Neural cell (in vitro differentiated cells): ENCODE measurements around the gene HIVEP3. TPM values are rescaled to one million over a fixed set of nuclear protein-coding genes. Genes with fewer than 3 reads are reported as not detected.

ENCODE experiments used
- H2AFZ ChIP-seq: fragments of 200-600, 300-800 bp; sonication (generic), shearing (Covaris generic); 2 replicates; pipeline ENCODE4 v1.6.0; 2014; ENCODE audit warnings: low read depth, mild to moderate bottlenecking, antibody characterized with exemption, low read length, moderate library complexity
- H3F3A ChIP-seq: fragments of 200-600 bp; shearing (Covaris generic); 2 replicates; pipeline ENCODE4 v1.6.1; 2016; ENCODE audit warnings: mild to moderate bottlenecking, moderate library complexity, mixed read lengths, antibody characterized with exemption, low read length; ENCODE audit not compliant: insufficient read depth, poor library complexity, severe bottlenecking
- H3K27ac ChIP-seq: fragments of 200-600, 300-800 bp; sonication (generic), shearing (Covaris generic); 2 replicates; pipeline ENCODE4 v1.5.1; 2014; ENCODE audit warnings: mild to moderate bottlenecking, low read length, moderate library complexity
- H3K27me3 ChIP-seq: fragments of 300-800, 200-600 bp; sonication (generic), shearing (Covaris generic); 2 replicates; pipeline ENCODE4 v1.6.0; 2014; ENCODE audit warnings: mild to moderate bottlenecking, low read depth, low read length, moderate library complexity; ENCODE audit not compliant: insufficient read depth
- H3K36me3 ChIP-seq: fragments of 300-800, 200-600 bp; sonication (generic), shearing (Covaris generic); 2 replicates; pipeline ENCODE4 v1.5.1; 2014; ENCODE audit warnings: mild to moderate bottlenecking, antibody characterized with exemption, low read length, moderate library complexity; ENCODE audit not compliant: insufficient read depth
- H3K4me2 ChIP-seq: fragments of 300-800, 200-600 bp; sonication (generic), shearing (Covaris generic); 2 replicates; pipeline ENCODE4 v1.6.0; 2014; ENCODE audit warnings: mild to moderate bottlenecking, low read length
- H3K4me3 ChIP-seq: fragments of 300-800, 200-600 bp; sonication (generic), shearing (Covaris generic); 2 replicates; pipeline ENCODE4 v1.5.1; 2014; ENCODE audit warnings: mild to moderate bottlenecking, low read length, moderate library complexity
- H3K79me2 ChIP-seq: fragments of 200-600 bp; shearing (Covaris generic); replicated peaks from 2 replicates; pipeline ENCODE4 v1.6.0; 2014; ENCODE audit warnings: mild to moderate bottlenecking, low read length, moderate library complexity; ENCODE audit not compliant: insufficient read depth
- H3K9ac ChIP-seq: fragments of 300-800, 200-600 bp; sonication (generic), shearing (Covaris generic); 2 replicates; pipeline ENCODE4 v1.6.1; 2016; ENCODE audit warnings: mild to moderate bottlenecking, low read length, mixed read lengths
- H3K9me2 ChIP-seq: fragments of 200-600 bp; shearing (Covaris generic); 2 replicates; pipeline ENCODE4 v1.6.1; 2016; ENCODE audit warnings: mild to moderate bottlenecking, low read length, mixed read lengths; ENCODE audit not compliant: insufficient read depth
- H3K9me3 ChIP-seq: fragments of 200-600, 300-800 bp; sonication (generic), shearing (Covaris generic); 2 replicates; pipeline ENCODE4 v1.6.1; 2016; ENCODE audit warnings: mild to moderate bottlenecking, mixed run types, low read length, moderate library complexity, mixed read lengths
- H4K20me1 ChIP-seq: fragments of 200-600 bp; shearing (Covaris generic); 2 replicates; pipeline ENCODE4 v1.6.1; 2016; ENCODE audit warnings: mild to moderate bottlenecking, mixed run types; ENCODE audit not compliant: insufficient read depth
- EP300 ChIP-seq: fragments of 450-650 bp; conservative IDR thresholded peaks from 2 replicates; pipeline ENCODE4 v1.6.1; 2014; ENCODE audit warnings: antibody characterized with exemption, mild to moderate bottlenecking, moderate library complexity; ENCODE audit not compliant: poor library complexity, severe bottlenecking
- EZH2 ChIP-seq: fragments of 200-600, 300-800 bp; shearing (Covaris generic), sonication (generic); IDR thresholded peaks from 2 replicates; pipeline ENCODE4 v1.6.1; 2014; ENCODE audit warnings: antibody characterized with exemption, low read length, borderline replicate concordance, mild to moderate bottlenecking; ENCODE audit not compliant: insufficient read depth, poor library complexity, severe bottlenecking
- MXI1 ChIP-seq: fragments of 450-650 bp; conservative IDR thresholded peaks from 2 replicates; pipeline ENCODE4 v1.6.1; 2014; ENCODE audit warnings: antibody characterized with exemption, mild to moderate bottlenecking; ENCODE audit not compliant: poor library complexity, severe bottlenecking
- POLR2AphosphoS5 ChIP-seq: IDR thresholded peaks from 2 replicates; pipeline ENCODE4 v1.6.1; 2012
- RAD21 ChIP-seq: fragments of 450-650 bp; conservative IDR thresholded peaks from 2 replicates; pipeline ENCODE4 v1.6.1; 2014; ENCODE audit warnings: antibody characterized with exemption, mild to moderate bottlenecking, moderate library complexity
- SMC3 ChIP-seq: fragments of 450-650 bp; conservative IDR thresholded peaks from 2 replicates; pipeline ENCODE4 v1.6.1; 2014; ENCODE audit warnings: antibody characterized with exemption, mild to moderate bottlenecking, moderate library complexity; ENCODE audit not compliant: poor library complexity
- TAF1 ChIP-seq: IDR thresholded peaks from 2 replicates; pipeline ENCODE4 v1.6.1; 2012; ENCODE audit warnings: low read depth
- polyA plus RNA-seq: library from polyadenylated mRNA; depleted of rRNA; stranded (reverse); fragments of >200 nt; gene quantifications from 2 replicates; pipeline ENCODE4 v1.2.3, GENCODE V29; 2014
- TF ChIP-seq, protein P1 (sequence below): fragments of 450-650 bp; IDR thresholded peaks from 2 replicates; pipeline ENCODE4 v1.5.1; 2014; ENCODE audit warnings: antibody characterized with exemption, mild to moderate bottlenecking, moderate library complexity; ENCODE audit not compliant: poor library complexity, severe bottlenecking
- TF ChIP-seq, protein P2 (sequence below): IDR thresholded peaks from 2 replicates; pipeline ENCODE4 v1.6.1; 2012; ENCODE audit warnings: borderline replicate concordance

The HIVEP3 gene
- polyA plus RNA-seq, 1 donor from 2014 or later = 2.6 TPM

DNA sequence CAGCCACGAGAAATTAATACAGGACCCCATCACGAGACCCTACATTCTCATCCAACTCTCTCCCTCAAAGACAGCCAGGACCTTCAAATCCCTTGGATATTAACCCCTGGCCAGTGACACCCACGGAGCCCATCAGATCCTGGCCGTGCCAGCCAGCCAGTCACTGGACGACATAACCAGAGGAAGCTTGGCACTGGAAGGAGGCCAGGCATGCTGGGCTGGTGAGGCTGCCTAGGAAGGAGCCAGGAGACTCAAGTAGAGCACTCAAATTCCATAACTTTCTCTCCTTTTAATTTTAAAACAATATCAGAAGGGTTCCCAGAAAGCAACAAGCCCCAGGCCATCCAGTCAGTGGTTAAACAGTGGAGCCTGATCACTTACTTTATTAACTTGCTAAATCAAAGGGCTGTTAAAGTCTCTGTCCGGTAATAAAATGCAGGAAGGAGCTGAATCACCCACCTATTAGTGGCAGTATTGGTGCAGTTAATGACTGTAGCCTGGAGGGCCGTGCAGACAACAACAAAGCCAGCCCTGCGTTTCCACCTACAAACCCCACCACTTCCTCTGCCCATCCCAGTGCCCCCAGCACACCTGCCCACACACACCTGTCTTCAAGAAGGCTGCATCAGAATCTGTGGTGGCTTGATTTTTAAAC is 78.0 kb downstream of the HIVEP3 start:
- Histone ChIP-seq H3K9me2 (no peaks in the 10 kb centered on the region), H3K9me3 (no peaks in the 10 kb centered on the region), H3K4me3 (no peak overlapping the region), H3F3A (no peaks in the 10 kb centered on the region), H3K36me3 (no peaks in the 10 kb centered on the region), H3K27ac (no peak overlapping the region), H4K20me1 (no peaks in the 10 kb centered on the region), H3K4me2 (no peak overlapping the region), H2AFZ (no peak overlapping the region), H3K9ac (no peak overlapping the region), H3K79me2 (no peaks in the 10 kb centered on the region), H3K27me3 (no peaks in the 10 kb centered on the region)
- TF ChIP-seq, protein P1, sequence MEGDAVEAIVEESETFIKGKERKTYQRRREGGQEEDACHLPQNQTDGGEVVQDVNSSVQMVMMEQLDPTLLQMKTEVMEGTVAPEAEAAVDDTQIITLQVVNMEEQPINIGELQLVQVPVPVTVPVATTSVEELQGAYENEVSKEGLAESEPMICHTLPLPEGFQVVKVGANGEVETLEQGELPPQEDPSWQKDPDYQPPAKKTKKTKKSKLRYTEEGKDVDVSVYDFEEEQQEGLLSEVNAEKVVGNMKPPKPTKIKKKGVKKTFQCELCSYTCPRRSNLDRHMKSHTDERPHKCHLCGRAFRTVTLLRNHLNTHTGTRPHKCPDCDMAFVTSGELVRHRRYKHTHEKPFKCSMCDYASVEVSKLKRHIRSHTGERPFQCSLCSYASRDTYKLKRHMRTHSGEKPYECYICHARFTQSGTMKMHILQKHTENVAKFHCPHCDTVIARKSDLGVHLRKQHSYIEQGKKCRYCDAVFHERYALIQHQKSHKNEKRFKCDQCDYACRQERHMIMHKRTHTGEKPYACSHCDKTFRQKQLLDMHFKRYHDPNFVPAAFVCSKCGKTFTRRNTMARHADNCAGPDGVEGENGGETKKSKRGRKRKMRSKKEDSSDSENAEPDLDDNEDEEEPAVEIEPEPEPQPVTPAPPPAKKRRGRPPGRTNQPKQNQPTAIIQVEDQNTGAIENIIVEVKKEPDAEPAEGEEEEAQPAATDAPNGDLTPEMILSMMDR = no peak
- TF ChIP-seq RAD21 (no peak), EP300 (no peak)

DNA sequence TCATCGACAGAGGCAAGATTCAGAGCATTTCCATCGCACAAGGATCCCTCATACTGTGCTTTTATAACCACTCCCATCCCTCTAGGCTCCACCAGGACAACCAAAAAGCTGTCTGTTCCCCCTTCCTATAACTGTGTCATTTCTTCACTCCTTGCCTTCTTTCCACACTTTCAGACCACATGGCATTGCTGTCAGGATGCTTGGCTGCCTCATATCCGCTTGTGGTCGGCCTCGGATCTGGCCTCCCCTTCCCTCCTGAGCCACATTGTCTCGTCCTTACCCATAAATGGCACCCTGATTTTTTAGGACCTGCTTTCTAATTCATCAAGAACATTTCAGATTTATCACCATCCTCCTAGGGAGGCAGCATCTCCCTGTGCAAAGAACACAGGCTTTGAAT is 80.5 kb downstream of the HIVEP3 start:
- H3K4me3 ChIP-seq = no peak overlapping the region
- H3K27ac ChIP-seq = no peak overlapping the region
- H3K36me3 ChIP-seq = no peaks in the 10 kb centered on the region
- no peaks in the 10 kb centered on the region for H3K79me2 ChIP-seq
- no peak overlapping the region for H3K4me2 ChIP-seq
- H4K20me1 ChIP-seq = no peaks in the 10 kb centered on the region
- H3K9ac ChIP-seq = no peak overlapping the region
- TF ChIP-seq EP300 (no peak), SMC3 (no peak), MXI1 (no peak), EZH2 (no peak)
- TF ChIP-seq, protein P2, sequence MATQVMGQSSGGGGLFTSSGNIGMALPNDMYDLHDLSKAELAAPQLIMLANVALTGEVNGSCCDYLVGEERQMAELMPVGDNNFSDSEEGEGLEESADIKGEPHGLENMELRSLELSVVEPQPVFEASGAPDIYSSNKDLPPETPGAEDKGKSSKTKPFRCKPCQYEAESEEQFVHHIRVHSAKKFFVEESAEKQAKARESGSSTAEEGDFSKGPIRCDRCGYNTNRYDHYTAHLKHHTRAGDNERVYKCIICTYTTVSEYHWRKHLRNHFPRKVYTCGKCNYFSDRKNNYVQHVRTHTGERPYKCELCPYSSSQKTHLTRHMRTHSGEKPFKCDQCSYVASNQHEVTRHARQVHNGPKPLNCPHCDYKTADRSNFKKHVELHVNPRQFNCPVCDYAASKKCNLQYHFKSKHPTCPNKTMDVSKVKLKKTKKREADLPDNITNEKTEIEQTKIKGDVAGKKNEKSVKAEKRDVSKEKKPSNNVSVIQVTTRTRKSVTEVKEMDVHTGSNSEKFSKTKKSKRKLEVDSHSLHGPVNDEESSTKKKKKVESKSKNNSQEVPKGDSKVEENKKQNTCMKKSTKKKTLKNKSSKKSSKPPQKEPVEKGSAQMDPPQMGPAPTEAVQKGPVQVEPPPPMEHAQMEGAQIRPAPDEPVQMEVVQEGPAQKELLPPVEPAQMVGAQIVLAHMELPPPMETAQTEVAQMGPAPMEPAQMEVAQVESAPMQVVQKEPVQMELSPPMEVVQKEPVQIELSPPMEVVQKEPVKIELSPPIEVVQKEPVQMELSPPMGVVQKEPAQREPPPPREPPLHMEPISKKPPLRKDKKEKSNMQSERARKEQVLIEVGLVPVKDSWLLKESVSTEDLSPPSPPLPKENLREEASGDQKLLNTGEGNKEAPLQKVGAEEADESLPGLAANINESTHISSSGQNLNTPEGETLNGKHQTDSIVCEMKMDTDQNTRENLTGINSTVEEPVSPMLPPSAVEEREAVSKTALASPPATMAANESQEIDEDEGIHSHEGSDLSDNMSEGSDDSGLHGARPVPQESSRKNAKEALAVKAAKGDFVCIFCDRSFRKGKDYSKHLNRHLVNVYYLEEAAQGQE = no peak
- H3K9me2 ChIP-seq = no peaks in the 10 kb centered on the region
- no peaks in the 10 kb centered on the region for H3F3A ChIP-seq
- no peaks in the 10 kb centered on the region for H3K27me3 ChIP-seq
- no peaks in the 10 kb centered on the region for H3K9me3 ChIP-seq
- H2AFZ ChIP-seq = no peak overlapping the region

DNA sequence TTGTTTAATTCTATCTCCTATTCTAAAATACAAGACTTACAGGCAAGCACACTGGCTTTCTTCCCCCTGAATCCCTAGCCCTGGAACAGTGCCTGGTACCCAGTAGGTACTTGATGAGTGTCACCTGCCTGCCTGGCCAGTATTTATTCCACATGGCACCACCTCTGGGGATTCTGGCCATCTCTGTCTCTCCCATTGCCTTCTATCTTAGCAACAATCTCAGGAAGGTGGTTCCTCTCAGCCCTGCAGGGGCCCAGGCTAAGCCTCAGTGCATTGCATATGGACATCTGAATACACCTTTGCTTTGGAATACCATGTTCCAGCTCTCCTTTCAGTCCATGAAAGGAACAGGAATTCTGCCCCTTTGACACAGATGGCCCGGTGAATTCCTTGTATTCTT is 81.0 kb downstream of the HIVEP3 start:
- H3F3A ChIP-seq = no peaks in the 10 kb centered on the region
- no peak overlapping the region for H3K9ac ChIP-seq
- no peaks in the 10 kb centered on the region for H3K9me3 ChIP-seq
- H2AFZ ChIP-seq = no peak overlapping the region
- H3K36me3 ChIP-seq = no peaks in the 10 kb centered on the region
- no peak overlapping the region for H3K4me2 ChIP-seq
- H3K79me2 ChIP-seq = no peaks in the 10 kb centered on the region
- no peaks in the 10 kb centered on the region for H3K27me3 ChIP-seq
- H3K4me3 ChIP-seq = no peak overlapping the region
- H3K9me2 ChIP-seq = no peaks in the 10 kb centered on the region
- TF ChIP-seq SMC3 (no peak), TAF1 (no peak), EZH2 (no peak), POLR2AphosphoS5 (no peak), RAD21 (no peak), EP300 (no peak), MXI1 (no peak)
- TF ChIP-seq, protein P1 = no peak
- TF ChIP-seq, protein P2 = no peak
- no peak overlapping the region for H3K27ac ChIP-seq
- no peaks in the 10 kb centered on the region for H4K20me1 ChIP-seq
